GM19468 (cell line): ENCODE results near the gene PIK3AP1.
"Not testable (repeated sequence)": the region's sequence is repeated elsewhere in the genome, so short reads cannot be mapped to it uniquely, and the experiment has no call there.

ENCODE experiments used
- ATAC-seq: cut with Tn5 transposase; IDR thresholded peaks from one replicate; pipeline ENCODE4 v1.9.1; 2021; ENCODE audit warnings: mild to moderate bottlenecking, moderate library complexity, moderate number of reproducible peaks; ENCODE audit not compliant: unreplicated experiment; ENCODE audit errors: extremely low read depth

The PIK3AP1 gene

DNA sequence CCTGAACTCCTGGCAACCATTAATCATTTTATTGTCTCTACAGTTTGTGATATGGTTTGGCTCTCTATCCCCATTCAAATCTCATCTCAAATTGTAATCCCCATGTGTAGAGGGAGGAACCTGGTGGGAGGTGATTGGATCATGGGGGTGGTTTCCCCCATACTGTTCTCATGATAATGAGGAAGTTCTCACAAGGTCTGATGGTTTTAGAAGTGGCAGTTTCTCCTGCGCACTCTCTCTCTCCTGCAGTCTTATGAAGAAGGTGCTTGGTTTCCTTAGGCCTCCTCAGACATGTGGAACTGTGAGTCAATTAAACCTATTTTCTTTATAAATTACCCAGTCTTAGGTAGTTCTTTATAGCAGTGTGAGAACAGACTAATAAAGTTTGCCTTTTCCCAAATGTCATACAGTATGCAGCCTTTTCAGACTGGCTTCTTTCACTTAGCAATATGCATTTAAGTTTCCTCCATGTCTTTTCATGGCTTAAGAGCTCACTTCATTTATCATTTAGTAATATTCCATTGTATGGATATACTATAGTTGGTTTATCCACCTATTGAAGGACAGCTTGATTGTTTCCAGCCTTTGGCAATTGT lies 17.1 kb upstream of the PIK3AP1 start:
- ATAC-seq: not testable (repeated sequence)

DNA sequence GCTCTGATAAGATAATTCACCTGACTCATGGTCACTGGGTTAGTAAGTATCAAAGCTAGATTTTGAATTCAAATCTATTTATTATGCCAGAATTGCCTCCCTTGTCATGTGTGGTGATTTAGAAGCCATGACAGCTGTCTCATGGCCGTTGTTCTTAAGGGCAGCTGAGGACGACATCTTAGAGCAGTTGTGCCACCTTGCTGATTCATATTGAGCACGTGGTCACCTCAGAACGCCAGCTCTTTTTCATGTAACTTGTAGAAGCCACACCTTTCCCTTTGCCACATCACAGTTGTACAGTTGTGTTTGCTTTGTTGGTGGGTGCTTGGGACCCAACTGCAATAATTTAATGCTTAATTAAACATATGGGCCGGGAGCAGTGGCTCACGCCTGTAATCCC lies 4.3 kb upstream of the PIK3AP1 start:
- no peak for ATAC-seq

DNA sequence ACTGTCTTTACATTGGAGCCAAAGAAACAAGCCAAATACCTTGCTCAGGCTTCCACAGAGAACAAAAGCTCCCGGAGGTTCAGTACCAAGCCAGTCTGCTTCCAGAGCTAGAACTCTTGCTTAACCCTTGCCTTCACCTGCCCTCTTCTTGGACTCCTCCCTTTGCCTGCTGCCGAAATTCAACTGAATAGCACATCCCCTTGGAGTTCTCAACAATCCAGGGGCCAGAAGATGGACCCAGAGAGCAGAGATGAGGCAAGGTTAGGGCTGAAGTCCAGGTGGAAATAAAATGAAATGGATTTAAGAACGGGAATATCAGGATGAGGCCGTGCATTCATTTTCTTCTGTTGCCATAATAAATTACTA lies 876 bp upstream of the PIK3AP1 start:
- ATAC-seq: no peak

DNA sequence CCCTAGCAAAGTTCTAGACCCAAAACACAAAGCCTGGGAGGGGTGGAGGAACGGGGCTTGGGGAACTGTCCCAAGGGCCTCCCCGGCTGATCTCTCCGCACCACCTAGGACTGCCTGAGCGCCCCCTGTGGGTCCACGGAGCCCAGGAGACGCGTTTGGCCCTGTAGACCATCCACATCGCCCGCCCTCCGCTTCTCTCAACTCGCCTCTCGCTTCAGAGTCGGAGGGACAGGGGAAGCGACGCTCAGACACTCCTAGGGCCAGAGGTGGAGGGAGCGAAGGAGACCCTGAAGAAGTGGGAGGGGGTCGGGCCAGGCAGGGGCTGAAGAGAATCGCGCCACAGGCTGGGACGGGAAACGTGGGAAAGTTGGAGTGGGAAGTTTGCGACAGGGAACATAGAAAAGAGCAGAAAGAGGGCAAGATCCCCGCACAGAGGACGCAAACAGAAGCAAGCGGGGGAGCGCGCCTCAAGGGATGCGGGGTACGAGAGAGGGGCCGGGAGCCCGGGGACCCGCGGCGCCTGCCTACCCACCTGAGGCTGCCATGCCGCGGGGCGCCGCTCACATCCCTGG lies 378 bp downstream of the PIK3AP1 start:
- no peak for ATAC-seq

DNA sequence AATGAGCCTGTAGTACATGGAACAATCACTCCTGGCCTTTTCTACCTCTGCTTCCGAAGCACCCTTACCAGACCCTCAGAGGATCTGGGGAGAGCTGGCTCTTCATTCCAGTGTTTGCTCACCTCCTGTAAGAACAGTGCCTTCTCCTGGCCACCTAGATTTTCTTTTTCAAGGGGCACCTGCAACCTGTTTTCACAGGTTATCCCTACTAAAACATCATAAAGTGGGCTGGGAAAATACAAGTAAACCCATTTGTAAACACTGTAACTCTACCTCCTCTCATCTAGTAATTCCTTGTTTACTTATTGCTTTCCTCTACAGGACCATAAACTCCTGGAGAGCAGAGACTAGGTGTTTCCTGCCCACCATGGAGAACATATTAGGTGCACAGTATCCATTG lies 1.1 kb downstream of the PIK3AP1 start:
- no peak for ATAC-seq

DNA sequence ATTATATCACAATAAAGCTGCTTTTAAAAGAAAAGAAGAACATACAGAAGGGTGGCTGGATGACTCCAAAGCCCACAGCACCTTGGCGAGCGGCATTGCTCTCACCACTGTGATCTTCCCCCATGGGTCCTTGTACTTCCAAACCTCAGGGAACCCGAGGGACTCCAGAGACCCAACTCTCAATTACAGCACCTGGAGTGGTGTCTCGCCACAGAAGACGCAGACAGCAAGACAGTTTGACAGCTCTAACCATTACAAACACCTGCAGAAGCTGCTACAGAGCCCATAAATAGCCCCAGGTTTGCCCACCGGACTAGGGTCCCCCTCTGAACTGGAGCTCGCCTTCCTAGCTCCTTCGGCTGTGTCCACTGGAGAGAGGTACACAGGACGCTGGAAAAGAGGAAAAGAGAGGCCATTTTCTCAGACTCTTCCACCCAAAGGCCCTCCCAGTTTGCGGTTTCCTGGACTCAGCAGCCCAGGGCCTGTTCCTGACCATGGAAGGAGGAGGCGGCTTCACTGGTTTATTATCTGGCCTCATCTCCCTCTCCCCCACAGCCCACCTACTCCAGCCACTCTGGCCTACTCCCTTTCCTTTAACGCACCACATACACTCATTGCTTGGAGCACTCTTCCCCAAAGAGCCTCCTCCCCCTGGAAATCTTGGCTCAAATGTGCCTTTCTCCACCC lies 1.9 kb downstream of the PIK3AP1 start:
- no peak for ATAC-seq

DNA sequence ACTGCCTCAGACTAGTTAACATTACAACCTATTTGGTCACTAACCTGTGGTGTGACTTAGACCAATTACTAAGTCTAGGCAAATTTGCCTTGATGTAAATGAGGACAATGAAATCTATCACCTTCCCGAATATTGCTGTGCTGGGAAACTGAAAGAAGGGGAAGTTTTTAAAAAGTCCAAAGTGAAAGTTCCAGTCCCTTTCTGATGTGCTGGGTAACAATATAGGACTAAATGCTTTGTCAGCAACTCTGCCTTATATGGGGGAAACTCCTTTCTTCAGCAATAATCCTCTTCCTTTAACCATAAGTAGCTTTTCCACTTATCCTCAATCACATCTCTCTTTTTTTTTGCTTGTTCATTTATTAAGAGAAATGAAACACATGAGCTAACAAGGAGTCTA lies 3.9 kb downstream of the PIK3AP1 start:
- no peak for ATAC-seq

DNA sequence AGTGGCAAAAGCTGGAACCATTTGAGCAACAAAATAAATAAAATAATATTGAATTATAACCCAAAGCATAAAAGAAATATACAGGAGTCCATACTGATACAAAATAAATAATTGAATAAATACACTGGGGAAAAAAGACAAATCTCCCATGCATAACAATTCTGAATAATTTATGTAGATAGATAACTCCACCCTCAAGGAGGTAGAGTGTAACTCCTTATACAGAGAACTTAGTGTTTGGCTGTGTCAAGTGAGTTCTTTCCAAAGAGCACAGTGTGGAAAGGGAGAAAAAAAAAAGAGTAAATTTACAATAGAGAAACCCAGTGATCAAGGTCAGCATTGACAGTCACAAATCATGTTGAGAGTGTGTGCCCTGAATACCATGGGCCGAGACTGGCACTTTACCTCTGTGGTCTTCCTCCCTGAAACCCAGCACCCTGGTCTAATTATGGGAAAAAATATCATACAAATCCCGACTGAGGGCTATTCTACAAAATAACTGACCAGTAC lies 5.5 kb downstream of the PIK3AP1 start:
- ATAC-seq: no peak

DNA sequence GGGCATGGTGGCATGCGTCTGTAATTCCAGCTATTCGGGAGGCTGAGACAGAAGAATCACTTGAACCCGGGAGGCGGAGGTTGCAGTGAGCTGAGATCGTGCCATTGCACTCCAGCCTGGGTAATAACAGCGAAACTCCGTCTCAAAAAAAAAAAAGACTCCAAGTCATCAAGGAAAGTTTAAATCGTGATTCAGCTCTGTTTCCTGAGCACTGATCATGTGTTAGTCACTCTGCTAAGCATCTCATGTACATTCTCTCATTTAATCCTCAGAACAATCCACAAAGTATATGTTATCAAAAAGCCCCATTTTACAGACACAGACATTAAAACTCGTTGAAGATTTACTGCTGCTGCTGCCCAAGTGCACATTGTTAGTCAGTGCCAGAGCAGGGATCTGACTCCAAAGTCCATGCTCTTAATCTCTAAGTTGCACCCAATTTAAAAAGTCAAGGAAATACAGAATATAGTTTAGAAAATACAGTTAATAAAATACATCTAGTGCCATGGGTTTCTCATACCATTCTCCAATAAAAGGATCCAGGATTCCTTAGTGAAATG lies 6.2 kb downstream of the PIK3AP1 start:
- ATAC-seq: no peak

DNA sequence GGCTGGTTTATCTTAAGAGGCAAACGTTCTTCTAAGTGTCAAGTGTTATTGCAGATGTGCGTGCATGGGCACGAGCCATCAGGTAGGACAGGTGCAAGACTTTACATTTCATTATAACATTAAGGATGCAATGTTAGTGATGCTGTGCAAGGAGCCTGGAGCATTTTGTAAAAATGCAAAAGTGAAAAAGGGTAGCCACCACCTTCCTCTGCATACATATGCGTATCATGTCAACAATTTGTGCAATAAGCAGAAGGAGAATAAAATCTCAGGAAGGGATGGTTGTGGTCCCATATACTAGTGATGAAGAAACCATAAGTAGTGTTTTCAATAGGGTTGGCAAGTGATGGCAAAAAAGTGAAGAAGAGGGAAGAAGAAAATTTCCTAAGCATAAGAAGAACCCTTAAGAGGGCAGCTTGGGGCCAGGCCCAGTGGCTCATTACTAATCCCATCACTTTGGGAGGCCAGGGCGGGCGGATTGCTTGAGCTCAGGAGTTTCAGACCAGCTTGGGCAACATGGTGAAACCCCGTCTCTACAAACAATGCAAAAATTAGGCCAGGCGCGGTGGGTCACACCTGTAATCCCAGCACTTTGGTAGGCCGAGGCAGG lies 7.5 kb downstream of the PIK3AP1 start:
- ATAC-seq: no peak

DNA sequence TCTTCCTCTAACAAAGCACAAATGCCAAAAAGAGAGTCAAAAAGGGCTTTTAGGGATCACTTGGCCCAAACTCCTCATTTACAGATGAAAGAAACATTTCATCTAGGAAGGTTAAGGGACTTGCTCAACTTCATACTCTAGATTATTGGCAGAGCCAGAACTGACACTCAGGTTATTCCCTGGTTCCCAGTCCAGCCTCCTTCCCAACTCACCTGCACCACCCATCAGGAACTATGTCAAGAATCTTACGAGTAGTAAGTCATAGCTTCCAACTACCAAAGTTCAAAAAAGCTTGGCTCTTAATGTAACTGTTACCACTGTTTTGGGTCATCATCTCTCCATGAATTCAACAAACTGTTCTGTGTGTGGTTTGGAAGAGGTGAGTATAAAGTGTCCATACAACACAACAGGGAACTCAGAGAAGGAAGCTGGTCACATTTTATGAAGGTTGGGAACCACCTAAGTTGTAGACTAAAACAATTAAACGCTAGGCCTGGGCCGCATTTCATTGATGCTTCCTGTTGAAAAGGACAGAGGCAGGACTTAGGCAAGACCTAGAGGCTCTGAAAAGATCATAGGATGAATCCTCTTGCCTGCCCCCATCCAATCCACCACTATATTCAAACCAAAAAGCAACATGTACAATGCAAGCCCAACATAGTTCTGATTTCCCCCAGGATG lies 9.1 kb downstream of the PIK3AP1 start:
- ATAC-seq: no peak

DNA sequence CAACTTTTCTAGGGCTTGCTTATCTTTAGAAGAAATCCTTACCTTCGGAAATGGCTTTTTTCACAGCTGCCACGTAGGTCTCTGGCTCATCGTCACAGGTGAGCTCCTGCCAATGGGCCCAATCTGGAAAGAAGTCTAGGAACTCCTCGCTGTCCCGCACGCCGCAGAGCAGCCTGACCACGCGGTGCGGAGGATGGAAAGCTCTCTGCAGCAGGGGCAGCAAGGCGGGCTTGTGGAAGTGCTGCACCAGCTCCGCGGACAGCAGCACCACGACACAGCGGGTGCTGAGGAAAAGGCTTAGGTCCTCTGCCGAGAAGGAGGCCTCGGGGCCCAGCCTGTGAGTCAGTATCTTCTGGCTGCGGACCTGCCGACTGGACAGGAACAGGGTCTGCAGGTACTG lies 10.8 kb downstream of the PIK3AP1 start:
- ATAC-seq: no peak

DNA sequence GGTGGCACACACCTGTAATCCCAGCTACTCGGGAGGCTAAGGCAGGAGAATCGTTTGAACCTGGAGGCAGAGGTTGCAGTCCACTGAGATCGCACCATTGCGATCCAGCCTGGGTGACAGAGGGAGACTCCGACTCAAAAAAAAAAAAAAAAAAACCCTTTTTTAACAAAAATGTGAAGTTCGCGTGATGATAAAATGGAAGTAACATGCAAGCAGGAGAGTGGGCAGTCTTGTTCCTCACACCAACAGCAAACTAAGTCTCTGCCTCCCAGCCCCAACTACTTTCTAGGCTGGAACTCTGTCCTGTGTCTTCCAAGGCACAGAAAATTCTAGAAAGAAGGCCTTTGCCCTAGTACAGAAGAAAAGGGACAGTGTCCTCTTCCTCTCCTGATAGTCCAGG lies 11.3 kb downstream of the PIK3AP1 start:
- no peak for ATAC-seq

DNA sequence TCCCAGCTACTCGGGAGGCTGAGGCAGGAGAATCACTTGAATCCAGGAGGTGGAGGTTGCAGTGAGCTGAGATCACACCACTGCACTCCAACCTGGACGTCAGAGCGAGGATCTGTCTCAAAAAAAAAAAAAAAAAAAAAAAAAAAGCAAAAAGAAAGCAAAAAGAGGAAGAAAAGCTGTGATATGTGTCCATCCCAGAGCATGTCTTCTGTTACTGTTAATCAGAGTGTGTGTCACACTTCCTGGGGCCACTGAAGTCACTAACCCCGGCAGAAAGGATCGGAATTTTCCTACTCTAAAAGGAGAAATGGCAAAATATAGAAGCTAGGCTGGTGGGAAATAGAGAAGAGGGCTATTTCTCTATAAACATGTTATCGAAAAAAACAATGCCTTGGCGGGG lies 11.9 kb downstream of the PIK3AP1 start:
- no peak for ATAC-seq

DNA sequence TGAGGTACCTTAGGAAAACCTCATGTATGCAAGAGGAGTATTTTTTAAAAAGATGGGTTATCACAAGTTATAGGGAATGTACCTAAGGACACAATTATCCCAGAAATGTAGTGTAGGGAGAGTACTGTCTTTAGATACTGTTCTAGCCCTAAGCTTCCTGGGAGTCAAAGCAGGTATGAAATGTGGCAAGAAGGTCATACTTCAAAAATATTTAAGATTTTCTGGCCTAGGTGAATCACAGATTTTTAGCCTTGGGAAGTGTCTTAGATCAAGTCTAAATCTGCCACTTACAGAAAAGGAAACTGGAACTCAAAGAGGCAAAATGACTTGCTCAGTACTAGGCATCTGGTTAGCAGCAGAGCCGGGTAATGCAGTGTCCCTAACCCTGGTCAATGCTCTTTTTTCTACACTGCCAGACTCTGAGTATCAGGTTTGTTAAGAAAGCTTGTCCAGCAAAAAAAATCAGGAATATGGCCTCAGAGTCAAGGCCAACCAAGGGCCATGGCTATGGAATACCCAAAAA lies 13.9 kb downstream of the PIK3AP1 start:
- ATAC-seq: no peak

DNA sequence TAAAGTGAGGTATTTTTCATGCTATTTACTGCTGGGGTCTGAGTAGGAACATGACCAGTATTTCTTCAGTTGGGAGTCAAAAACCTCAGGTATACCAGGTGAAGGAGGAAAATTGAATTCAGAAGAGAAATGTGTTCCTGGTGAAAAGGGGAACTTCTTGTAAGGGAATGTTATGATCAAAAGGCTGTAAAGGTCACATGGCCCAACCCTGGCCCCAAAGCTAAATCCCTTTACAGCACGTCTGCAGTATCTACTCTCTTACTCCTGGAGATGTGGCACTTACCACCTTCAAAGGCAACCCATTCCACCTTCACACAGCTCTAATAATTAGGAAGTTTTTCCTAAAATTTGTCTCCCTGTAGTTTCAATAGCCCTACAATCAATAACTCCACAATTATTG lies 15.2 kb downstream of the PIK3AP1 start:
- no peak for ATAC-seq

DNA sequence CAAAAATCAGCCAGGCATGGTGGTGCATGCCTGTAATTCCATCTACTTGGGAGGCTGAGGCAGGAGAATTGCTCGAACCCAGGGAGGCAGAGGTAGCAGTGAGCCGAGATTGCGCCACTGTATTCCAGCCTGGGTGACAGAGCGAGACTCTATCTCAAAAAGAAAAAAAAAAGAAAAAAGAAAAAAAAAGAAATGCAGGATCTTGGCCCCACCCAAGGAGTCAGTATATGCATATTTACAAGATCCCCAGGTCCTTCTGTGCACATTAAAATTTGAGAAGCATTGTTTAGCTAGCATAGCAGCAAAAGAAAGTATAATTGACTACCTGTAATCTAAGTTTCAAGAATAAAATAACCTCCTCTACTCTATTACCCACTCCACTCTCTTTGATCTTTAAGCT lies 15.8 kb downstream of the PIK3AP1 start:
- no peak for ATAC-seq

DNA sequence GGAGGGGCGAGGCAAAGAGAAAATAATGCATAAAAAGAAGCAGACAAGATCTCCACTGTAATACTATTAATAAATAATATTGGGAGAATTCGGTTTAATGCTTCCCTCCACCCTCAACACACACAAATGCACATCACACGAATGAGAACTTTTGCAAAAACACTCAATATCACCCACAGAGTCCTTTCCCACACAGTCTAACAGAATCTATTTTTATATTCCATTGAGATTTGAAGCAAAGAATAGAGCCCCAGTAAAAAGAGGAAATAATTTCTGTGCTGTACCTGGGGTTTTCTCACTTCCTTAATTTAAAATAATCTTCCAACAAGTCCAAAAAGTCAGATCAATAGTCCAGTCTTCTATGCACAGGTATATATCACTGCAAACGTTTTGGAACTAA lies 17.0 kb downstream of the PIK3AP1 start:
- ATAC-seq: no peak

DNA sequence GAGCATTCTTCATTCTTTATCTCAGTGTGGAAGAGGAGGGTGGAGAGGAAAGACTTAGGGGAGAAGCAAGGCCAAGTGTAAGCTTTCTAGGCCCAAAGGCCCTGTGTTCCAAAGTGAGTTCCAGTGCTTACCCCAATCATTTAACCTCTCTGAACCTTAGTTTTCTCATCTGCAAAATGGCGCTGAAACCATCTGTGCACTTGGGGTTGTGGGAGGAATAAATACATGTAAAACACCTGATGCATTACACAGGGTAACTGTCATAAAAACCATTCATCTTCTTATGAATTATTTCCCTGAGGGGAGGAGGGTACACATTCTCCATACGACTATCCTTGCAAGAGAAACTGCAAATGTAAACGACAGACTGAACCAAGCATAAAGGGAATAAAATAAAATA lies 19.0 kb downstream of the PIK3AP1 start:
- ATAC-seq: no peak

DNA sequence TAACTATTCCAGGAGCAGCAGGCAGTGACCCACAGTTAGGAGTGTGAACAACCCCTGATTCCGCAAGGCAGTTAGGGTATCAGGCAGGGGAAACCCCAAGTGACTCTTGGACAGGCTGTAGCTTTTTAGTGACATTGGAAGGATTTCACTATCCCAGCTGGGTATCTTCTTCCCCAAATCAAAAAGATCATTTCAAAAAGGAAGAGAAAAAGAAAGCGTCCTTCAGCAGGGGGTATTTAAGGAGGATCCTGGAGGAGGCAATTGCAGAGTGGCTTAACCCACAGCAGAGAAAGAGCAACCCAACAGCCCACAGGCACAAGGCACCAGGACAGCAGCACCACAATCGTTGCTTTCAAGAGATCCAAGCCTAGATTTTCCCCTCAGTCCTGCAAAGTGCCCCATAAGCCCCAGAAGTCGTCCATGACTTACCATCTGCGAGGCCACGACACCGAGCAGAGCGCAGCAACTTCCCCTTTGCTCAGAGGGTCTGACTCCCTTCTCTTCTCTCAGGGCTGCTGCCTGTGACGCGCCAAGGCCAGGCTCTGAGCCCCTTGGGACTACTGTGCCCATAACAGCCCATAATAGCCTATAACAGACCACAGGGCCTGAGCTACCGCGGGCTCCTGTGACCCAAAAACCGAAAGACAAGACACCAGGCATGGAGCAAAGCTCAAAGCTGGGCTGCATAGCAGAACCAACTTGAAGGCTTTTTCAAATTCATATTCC lies 19.8 kb downstream of the PIK3AP1 start:
- peak; percentile 38 for ATAC-seq
